H9 (cell line): ENCODE results near the gene XXYLT1. TPM values are rescaled to one million over a fixed set of nuclear protein-coding genes. Genes with fewer than 3 reads are reported as not detected.

Experiments
- DNase-seq: peaks from one replicate; pipeline ENCODE4 v3.0.0-alpha.2; 2017
- H2AFZ ChIP-seq: one replicate; pipeline ENCODE4 v1.6.1; 2013; ENCODE audit warnings: mild to moderate bottlenecking, low read length, control low read depth, moderate library complexity
- H2AK5ac ChIP-seq: 2 replicates; pipeline ENCODE4 v1.6.1; 2013; ENCODE audit warnings: low read length, control low read depth, mixed read lengths; ENCODE audit not compliant: insufficient read length
- H2BK120ac ChIP-seq: one replicate; pipeline ENCODE4 v1.6.1; 2013; ENCODE audit warnings: low read depth, mild to moderate bottlenecking, low read length, control low read depth, inconsistent platforms; ENCODE audit not compliant: poor library complexity, severe bottlenecking
- H2BK12ac ChIP-seq: 2 replicates; pipeline ENCODE4 v1.6.1; 2013; ENCODE audit warnings: low read length, control low read depth, mixed read lengths, low read depth; ENCODE audit not compliant: insufficient read length
- H2BK15ac ChIP-seq: 2 replicates; pipeline ENCODE4 v1.6.1; 2013; ENCODE audit warnings: low read depth, low read length, control low read depth
- H2BK20ac ChIP-seq: one replicate; pipeline ENCODE4 v1.6.1; 2013; ENCODE audit warnings: low read depth, mild to moderate bottlenecking, low read length, control low read depth, inconsistent platforms; ENCODE audit not compliant: poor library complexity, severe bottlenecking
- H2BK5ac ChIP-seq: 2 replicates; pipeline ENCODE4 v1.6.1; 2013; ENCODE audit warnings: low read length, control low read depth, mixed read lengths; ENCODE audit not compliant: insufficient read length
- H3K14ac ChIP-seq: 2 replicates; pipeline ENCODE4 v1.6.1; 2013; ENCODE audit warnings: low read length, control low read depth; ENCODE audit not compliant: insufficient read depth
- H3K18ac ChIP-seq: 2 replicates; pipeline ENCODE4 v1.6.1; 2013; ENCODE audit warnings: low read depth, mild to moderate bottlenecking, mixed read lengths, low read length, control low read depth; ENCODE audit not compliant: insufficient read length
- H3K23ac ChIP-seq: 2 replicates; pipeline ENCODE4 v1.6.1; 2013; ENCODE audit warnings: low read length, control low read depth, mixed read lengths, low read depth; ENCODE audit not compliant: insufficient read length
- H3K23me2 ChIP-seq: 2 replicates; pipeline ENCODE4 v1.6.1; 2013; ENCODE audit warnings: low read depth, mild to moderate bottlenecking, mixed read lengths, low read length, control low read depth; ENCODE audit not compliant: insufficient read length, poor library complexity, severe bottlenecking
- H3K27ac ChIP-seq: 2 replicates; pipeline ENCODE4 v1.5.1; 2013; ENCODE audit warnings: low read length, control low read depth, mixed read lengths, low read depth; ENCODE audit not compliant: insufficient read length
- H3K27me3 ChIP-seq: 2 replicates; pipeline ENCODE4 v1.6.1; 2013; ENCODE audit warnings: low read length, control low read depth, inconsistent platforms; ENCODE audit not compliant: insufficient read depth
- H3K4ac ChIP-seq: 2 replicates; pipeline ENCODE4 v1.6.1; 2013; ENCODE audit warnings: low read depth, mild to moderate bottlenecking, control low read depth, inconsistent platforms, low read length, moderate library complexity
- H3K4me1 ChIP-seq: 2 replicates; pipeline ENCODE4 v1.6.1; 2013; ENCODE audit warnings: low read length, control low read depth, inconsistent platforms; ENCODE audit not compliant: insufficient read depth
- H3K4me2 ChIP-seq: 2 replicates; pipeline ENCODE4 v1.6.1; 2013; ENCODE audit warnings: low read length, control low read depth, mixed read lengths; ENCODE audit not compliant: insufficient read length, insufficient read depth
- H3K56ac ChIP-seq: 2 replicates; pipeline ENCODE4 v1.6.1; 2013; ENCODE audit warnings: low read depth, mild to moderate bottlenecking, mixed read lengths, low read length, control low read depth; ENCODE audit not compliant: insufficient read length
- H3K79me1 ChIP-seq: 2 replicates; pipeline ENCODE4 v1.6.1; 2013; ENCODE audit warnings: low read depth, mild to moderate bottlenecking, moderate library complexity, low read length, control low read depth, inconsistent platforms; ENCODE audit not compliant: insufficient read depth, poor library complexity, severe bottlenecking
- H3K79me2 ChIP-seq: 2 replicates; pipeline ENCODE4 v1.6.1; 2013; ENCODE audit warnings: low read length, control low read depth, inconsistent platforms; ENCODE audit not compliant: insufficient read depth
- H3K9ac ChIP-seq: 2 replicates; pipeline ENCODE4 v1.6.1; 2013; ENCODE audit warnings: low read length, control low read depth, mixed read lengths; ENCODE audit not compliant: insufficient read length; ENCODE audit errors: extremely low read depth
- H3K9me3 ChIP-seq: one replicate; pipeline ENCODE4 v1.6.1; 2013; ENCODE audit warnings: low read depth, low read length, inconsistent platforms; ENCODE audit not compliant: control insufficient read depth
- H3T11ph ChIP-seq: one replicate; pipeline ENCODE4 v1.6.1; 2013; ENCODE audit warnings: mild to moderate bottlenecking, low read length, control low read depth, inconsistent platforms
- H4K20me1 ChIP-seq: one replicate; pipeline ENCODE4 v1.6.1; 2013; ENCODE audit not compliant: control insufficient read depth, insufficient read length, insufficient read depth
- H4K5ac ChIP-seq: 2 replicates; pipeline ENCODE4 v1.6.1; 2013; ENCODE audit warnings: low read depth, mild to moderate bottlenecking, mixed read lengths, low read length, control low read depth; ENCODE audit not compliant: insufficient read length
- H4K8ac ChIP-seq: replicated peaks from 2 replicates; pipeline ENCODE4 v1.6.1; 2013; ENCODE audit warnings: low read length, control low read depth, mixed read lengths, low read depth; ENCODE audit not compliant: insufficient read length
- H4K91ac ChIP-seq: 2 replicates; pipeline ENCODE4 v1.6.1; 2013; ENCODE audit warnings: low read depth, mild to moderate bottlenecking, moderate library complexity, mixed read lengths, low read length, control low read depth; ENCODE audit not compliant: insufficient read length
- H3K27ac Mint-ChIP-seq, 3 experiments: 2 replicates in 2 of 3; 3 replicates in 1 of 3; pipeline ENCODE4 v1.8.0; 2020 to 2021; ENCODE audit warnings: mixed read lengths in 3 of 3, mild to moderate bottlenecking in 1 of 3, moderate library complexity in 1 of 3
- H3K27me3 Mint-ChIP-seq: 2 replicates; pipeline ENCODE4 v1.8.0; 2021; ENCODE audit warnings: low read depth, mild to moderate bottlenecking, moderate library complexity, mixed read lengths
- H3K36me3 Mint-ChIP-seq, 3 experiments: 2 replicates in 2 of 3; 3 replicates in 1 of 3; pipeline ENCODE4 v1.8.0; 2020 to 2021; ENCODE audit warnings: low read depth in 3 of 3, mixed read lengths in 3 of 3; ENCODE audit not compliant: insufficient read depth in 1 of 3
- H3K4me1 Mint-ChIP-seq, 2 experiments: 2 replicates each; pipeline ENCODE4 v1.8.0; 2020; ENCODE audit warnings: mixed read lengths in 2 of 2
- H3K4me3 Mint-ChIP-seq, 2 experiments: 2 replicates in 1 of 2; 3 replicates in 1 of 2; pipeline ENCODE4 v1.8.0; 2020 to 2021; ENCODE audit warnings: mild to moderate bottlenecking in 2 of 2, mixed read lengths in 2 of 2, moderate library complexity in 1 of 2
- H3K9me3 Mint-ChIP-seq, 2 experiments: 2 replicates in 1 of 2; 3 replicates in 1 of 2; pipeline ENCODE4 v1.8.0; 2020; ENCODE audit warnings: mild to moderate bottlenecking in 2 of 2, mixed read lengths in 2 of 2, moderate library complexity in 1 of 2
- whole genome bisulfite sequencing: extraction: QIAGEN DNeasy Blood & Tissue Kit; methylation state at CpG from one replicate; pipeline ENCODE4 v1.1.7; 2013; ENCODE audit warnings: missing lambda C conversion rate, low lambda C conversion rate, mixed read lengths; ENCODE audit not compliant: insufficient read length; ENCODE audit errors: extremely low coverage; 5-methylcytosine and 5-hydroxymethylcytosine counted together
- total RNA-seq: library from RNA; stranded (reverse); gene quantifications from 2 replicates; pipeline ENCODE4 v1.2.1, GENCODE V29; 2021
- TF ChIP-seq, protein P1 (sequence below): fragments of 200-600 bp; sonication (generic); conservative IDR thresholded peaks from 3 replicates; pipeline ENCODE4 v1.8.0; 2021; ENCODE audit warnings: antibody characterized with exemption, mild to moderate bottlenecking

Gene XXYLT1
- total RNA-seq, 1 experiment from 2014 or later, result 22.7 TPM

DNA sequence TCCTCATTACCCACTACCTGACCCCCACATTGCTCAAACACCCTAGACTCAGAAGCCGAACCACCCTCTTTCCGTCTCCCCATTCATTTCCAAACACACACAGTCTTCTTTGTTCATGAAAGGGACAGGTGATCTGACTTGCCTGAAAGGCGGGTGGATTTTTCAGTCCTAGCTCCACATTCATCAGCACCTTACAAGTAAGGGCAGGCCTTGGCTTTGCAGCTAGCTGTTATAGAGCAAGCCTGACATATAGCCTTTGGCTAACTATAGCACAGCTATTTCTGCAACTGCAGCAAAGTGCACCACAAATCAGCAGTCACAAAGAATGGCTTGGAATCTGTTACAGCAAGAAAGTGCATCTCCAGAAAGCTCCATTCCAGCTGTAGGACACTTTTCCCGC is 139.8 kb downstream of the XXYLT1 start:
- Mint-ChIP-seq H3K27me3 (no peaks in the 10 kb centered on the region), H3K36me3 (no peaks in the 10 kb centered on the region), H3K4me3 (no peak overlapping the region; a peak in 1 of 5 replicates), H3K9me3 (no peaks in the 10 kb centered on the region), H3K27ac (peak overlapping the region in 2 of 3 experiments; percentile 65 to 78; a peak in 2 of 7 replicates), H3K4me1 (peaks cover 4 to 8% of the 10 kb centered on the region in 2 experiments; a peak in 2 of 4 replicates)
- Histone ChIP-seq H3K27me3 (no peaks in the 10 kb centered on the region), H3T11ph (no peak overlapping the region), H3K4me1 (no peaks in the 10 kb centered on the region), H2BK12ac (no peak overlapping the region), H2BK120ac (no peak overlapping the region), H3K14ac (no peak overlapping the region), H4K8ac (no peak overlapping the region), H3K23me2 (no peaks in the 10 kb centered on the region), H3K79me1 (no peaks in the 10 kb centered on the region), H2AK5ac (no peak overlapping the region), H3K23ac (no peak overlapping the region), H3K4ac (no peak overlapping the region), H4K91ac (no peak overlapping the region), H4K20me1 (no peaks in the 10 kb centered on the region), H2BK20ac (no peak overlapping the region), H2BK5ac (no peak overlapping the region), H3K4me2 (no peak overlapping the region), H2BK15ac (no peak overlapping the region), H3K56ac (no peak overlapping the region), H2AFZ (no peak overlapping the region), H3K9ac (no peak overlapping the region), H3K27ac (no peak overlapping the region), H3K9me3 (no peaks in the 10 kb centered on the region), H3K18ac (no peak overlapping the region), H3K79me2 (no peaks in the 10 kb centered on the region; the same call in 1 of the 2 replicates), H4K5ac (no peak overlapping the region)
- TF ChIP-seq, protein P1, sequence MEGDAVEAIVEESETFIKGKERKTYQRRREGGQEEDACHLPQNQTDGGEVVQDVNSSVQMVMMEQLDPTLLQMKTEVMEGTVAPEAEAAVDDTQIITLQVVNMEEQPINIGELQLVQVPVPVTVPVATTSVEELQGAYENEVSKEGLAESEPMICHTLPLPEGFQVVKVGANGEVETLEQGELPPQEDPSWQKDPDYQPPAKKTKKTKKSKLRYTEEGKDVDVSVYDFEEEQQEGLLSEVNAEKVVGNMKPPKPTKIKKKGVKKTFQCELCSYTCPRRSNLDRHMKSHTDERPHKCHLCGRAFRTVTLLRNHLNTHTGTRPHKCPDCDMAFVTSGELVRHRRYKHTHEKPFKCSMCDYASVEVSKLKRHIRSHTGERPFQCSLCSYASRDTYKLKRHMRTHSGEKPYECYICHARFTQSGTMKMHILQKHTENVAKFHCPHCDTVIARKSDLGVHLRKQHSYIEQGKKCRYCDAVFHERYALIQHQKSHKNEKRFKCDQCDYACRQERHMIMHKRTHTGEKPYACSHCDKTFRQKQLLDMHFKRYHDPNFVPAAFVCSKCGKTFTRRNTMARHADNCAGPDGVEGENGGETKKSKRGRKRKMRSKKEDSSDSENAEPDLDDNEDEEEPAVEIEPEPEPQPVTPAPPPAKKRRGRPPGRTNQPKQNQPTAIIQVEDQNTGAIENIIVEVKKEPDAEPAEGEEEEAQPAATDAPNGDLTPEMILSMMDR, result no peak
- WGBS, result 100% methylated on average over 2 of the region's 4 CpGs
- DNase-seq, result no peak
